HG02884 (cell line): ENCODE data around the gene SLC7A5.
"Not testable (repeated sequence)": the region's sequence is repeated elsewhere in the genome, so short reads cannot be mapped to it uniquely, and the experiment has no call there.

Experiments used
- ATAC-seq: cut with Tn5 transposase; IDR thresholded peaks from one replicate; pipeline ENCODE4 v1.9.1; 2021; ENCODE audit warnings: mild to moderate bottlenecking, moderate library complexity; ENCODE audit not compliant: unreplicated experiment

Gene SLC7A5

DNA sequence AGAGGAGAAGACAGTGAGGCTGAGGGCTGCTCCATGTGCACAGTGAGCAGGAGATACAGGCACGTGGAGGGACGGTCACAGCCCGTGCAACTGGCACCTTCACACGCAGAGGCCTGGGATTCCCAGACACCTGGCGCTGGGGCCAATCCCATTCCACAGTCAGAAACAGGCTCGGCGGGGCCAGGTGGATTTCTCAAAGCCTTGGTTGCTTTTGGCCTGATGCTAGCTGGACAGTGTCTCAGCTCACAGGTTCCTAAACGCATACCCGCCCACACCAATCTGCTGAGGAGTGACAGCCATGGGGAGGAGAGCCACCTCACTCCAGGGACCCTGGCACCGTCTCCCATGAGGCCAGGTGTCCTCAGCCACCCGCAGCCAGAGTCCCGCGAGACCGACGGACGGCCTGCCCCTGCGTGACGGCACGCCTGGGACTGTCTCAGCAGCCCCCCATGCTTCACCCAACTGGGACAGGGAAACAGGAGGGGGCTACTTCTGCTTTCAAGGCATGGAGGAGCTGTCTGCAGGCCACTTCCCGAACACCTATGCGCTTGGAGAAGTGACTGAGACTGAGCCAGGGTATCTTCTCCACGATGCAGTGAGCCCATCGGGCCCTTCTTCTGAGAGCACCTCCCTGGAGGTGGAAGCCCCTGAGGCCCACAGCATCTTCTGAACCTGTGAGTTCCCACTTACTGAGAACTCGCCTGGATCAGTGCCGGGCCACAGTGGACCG is 6.5 kb downstream of the SLC7A5 start:
- not testable (repeated sequence) for ATAC-seq

DNA sequence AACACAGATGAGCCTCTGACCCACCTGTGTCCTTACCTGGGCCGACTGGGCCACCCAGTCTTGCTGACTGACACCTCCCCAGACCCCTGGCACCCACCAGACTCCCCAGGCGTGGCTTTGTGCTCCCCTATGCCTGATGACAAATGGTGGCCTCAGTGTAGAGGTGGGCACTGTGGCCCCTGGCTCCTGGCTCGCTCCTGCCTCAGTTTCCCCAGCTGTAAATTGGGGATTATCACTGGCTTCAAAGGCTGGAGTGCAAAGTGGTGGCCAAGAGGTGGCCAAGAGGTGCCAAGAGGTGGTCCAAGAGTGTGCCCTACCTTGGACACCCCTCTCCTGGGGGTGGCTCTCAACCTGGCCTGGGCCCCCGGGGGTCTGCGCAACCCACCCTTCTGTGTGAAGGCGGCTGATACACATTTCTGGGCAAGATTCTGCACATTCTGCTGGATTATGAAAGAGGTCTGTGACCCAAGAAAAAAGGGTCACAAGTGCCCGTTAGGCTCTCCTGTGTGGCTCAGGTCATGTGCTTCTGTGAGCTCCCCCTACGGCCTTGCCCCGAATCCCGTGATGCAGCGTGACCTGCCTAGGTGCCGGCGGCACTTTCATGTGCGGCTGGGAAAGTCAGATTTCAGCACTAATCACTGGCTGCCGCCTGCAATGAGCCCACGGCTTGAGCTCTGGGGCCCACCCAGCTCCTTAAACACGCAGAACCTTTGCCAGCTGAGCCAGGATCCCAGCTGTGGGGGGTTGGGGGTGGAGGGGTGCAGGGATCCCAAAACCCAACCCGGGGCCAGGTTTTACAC is 7.8 kb downstream of the SLC7A5 start:
- not testable (repeated sequence) for ATAC-seq

DNA sequence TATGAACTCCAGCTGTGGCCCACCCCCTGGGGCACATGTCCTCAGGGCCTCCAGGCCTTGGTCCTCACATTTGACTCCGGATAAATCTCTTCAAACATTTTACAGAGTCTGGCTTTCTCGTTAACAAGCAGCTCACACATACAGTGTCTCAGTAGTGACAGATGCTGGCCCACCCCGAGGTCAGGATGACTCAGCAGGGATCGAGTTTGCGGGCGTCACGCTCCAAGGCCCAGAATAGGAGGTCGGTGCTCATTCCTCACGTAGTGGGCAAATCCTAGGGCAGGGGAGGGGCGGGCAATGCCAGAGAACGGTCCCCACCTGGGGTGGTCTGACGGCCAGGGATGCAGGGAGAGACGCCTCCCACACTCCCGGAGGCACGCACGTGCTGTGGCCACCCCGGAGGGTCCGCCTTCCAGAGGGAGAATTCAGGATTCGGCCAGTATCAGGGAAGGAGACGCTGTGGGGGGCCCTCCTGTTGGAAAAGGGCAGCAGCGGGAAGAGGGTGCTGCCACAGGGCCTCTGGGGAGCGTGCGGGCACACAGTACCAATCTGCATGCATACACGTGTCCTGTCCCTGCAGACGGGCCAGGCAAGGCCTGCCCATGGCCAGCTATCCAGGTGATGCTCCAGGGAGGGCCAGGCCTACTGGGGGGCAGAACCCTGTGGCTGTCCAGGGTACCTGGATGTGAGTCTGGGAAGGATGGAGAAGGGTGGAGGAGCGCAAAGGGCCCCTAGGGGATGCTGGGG is 8.6 kb downstream of the SLC7A5 start:
- no peak for ATAC-seq

DNA sequence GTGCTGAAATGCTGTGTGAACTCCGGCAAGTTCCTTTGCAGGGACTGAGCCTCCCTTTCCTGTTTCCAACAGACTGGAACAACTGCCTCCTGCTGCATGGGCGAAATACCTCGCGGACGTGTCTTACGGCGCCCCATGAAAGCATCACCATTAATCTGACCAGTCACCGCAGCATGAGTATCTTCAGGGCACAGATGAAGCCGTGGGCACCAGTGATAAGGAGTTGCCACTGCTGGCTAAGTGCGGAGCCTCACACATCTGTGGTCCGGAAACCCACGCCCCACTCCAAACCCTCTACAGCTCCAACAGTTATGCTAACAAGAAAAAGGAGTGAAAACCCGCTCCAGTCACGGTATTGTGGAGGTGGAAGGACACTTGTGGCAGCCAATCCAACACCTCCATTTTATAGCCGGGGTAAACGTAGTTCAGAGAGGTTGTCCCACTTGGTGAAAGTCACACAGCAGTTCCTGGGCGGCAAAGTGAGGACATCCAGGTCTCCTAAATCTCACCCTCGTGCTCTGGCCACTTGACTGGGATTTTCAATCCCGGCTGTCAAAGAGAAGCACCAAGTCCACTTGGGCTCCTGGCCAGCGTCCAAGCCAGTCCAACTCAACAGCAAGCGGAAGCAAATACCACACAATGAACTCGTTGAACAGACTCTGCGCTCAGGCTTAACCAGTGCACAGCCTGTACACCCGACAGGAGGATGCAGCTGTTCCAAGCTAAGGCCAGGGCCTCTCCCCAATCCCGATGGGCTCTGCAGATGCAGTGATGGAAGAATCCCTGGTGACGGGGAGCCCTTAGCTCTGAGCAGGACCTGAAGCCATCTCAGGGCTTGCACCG is 10.9 kb downstream of the SLC7A5 start:
- not testable (repeated sequence) for ATAC-seq

DNA sequence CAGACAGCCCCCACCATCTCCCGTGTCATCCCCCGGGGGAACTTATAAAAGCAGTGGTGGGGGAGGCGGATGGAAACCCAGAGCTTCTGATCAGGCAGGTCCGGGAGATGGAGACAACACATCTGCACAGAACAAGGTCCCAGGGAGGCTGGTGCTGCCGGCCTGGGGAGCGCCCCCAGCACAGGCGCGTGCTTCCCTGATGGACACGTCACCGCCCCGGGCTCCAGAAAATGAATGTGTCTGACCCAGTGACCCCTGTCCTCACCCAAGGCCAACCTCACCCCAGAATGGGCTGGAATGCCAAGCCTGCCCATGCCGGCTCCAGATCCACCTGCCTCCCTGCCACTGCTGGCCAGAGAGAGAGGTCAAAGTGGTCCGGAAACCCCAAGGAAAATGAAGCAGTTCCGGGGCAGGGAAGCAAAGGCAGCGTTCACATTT is 12.5 kb downstream of the SLC7A5 start:
- ATAC-seq = no peak

DNA sequence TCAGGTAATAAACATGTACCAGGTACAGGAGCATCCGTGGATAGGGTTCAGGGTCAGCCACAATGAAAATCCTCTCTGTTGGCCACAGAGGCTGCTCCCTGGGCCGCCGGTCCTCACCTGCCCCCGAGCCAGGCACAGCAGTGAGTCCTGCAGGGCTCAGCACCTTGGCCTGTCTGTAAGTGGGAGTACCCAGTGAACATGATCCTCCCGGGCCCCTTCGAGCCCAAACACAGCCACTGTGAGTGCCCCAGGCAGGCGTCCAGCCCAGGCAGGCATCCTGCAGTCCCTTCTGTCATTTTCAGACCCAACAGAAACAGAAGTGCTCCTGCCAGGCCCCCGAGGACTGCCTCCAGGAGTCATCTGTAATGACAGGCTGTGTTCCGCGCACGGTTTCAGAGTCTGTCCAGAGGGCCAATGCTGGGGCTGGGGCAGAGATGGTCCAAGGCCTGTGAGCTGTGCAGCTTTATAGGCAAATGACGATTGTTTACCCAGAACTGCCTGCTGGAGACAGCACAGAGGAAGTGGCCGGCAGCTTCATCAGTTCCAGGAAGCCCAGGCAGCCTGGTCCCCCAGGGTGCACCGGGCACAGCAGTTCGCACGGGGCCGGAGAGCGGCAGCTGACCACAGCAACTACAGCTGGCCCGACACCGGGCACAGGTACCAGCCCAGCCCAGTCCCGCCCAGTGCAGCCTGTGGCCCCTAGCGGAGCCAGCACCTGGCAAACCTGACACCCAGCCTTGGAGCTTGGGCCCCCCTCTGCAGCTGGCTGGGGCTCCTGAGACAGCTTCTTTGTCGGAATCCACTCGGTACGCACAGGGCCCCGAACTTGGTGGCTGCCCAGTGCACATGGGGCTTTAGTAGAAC is 13.2 kb downstream of the SLC7A5 start:
- ATAC-seq = no peak

DNA sequence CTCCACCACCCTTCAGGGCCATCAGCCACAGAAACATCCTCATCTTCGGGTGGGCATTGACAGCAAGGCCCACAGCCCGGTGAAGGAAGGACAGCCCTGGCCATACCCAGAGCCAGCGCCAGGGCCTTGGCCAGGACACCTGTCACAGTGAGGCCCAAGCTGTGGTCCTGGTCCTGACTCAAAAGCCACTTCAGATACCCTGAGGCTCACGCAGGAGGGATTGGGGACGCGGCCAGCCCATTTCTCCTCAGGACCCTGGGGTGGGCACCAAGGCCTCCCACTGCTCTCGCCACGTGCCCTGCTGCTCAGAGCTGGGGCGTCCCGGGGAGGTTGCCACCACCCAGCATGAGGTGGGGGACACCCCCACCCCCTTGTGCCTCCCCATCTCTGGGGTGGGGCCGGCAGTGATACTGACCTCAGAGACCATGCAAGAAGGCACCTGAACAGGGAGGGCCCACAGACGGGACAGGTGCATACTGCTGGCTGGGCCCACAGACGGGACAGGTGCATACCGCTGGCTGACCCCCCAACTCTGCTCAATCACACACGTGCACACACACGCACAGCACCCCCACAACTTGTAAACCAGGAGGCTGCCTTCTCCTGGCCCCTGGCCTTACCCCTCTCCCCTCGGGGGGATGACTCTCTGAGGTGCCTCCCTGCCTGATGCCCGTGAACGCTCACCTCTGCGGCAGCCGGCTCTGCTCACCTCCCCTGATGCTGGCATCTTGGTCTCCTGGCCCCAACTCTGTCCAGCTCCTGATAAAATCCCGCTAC is 14.2 kb downstream of the SLC7A5 start:
- no peak for ATAC-seq

DNA sequence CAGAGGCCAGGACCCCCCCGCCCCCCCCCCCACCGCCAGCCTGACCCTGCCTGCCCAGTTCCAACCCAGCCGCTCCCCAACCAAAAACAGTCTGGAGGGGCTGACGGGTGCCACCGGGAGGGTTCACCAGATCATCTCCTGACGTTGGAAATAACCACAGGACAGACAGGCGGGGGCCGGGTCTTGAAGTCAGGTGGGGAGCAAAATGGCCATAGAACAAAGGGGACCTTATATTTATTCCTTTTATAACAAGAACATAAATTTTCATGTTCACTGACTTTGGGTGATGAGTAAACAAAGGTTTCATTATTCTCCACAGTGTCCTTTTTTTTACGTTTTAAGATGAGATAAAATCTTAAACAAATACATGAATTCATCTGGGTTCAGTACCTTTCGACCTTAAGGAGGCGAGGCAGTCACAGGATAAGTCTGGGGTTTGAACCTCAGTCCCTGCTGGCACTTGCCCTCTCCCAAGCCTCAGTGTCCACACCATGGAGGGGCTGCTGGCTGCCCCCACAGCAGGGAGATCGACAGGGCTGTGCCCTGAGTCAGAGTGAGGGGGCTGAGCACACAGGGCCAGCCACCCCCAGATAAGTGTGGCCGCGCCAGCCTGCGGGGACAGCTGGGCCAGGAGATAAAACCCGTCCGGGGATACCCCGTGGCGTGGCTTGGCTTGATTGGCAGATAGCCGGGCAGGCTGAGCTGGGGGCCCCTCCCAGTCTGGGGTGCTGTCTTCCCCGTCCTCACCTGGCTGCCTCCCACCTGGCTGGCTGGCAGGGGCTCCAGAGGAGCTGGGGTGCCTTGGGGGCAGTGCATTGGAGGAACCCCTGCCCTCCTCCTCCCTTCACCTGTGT is 15.0 kb downstream of the SLC7A5 start:
- no peak for ATAC-seq

DNA sequence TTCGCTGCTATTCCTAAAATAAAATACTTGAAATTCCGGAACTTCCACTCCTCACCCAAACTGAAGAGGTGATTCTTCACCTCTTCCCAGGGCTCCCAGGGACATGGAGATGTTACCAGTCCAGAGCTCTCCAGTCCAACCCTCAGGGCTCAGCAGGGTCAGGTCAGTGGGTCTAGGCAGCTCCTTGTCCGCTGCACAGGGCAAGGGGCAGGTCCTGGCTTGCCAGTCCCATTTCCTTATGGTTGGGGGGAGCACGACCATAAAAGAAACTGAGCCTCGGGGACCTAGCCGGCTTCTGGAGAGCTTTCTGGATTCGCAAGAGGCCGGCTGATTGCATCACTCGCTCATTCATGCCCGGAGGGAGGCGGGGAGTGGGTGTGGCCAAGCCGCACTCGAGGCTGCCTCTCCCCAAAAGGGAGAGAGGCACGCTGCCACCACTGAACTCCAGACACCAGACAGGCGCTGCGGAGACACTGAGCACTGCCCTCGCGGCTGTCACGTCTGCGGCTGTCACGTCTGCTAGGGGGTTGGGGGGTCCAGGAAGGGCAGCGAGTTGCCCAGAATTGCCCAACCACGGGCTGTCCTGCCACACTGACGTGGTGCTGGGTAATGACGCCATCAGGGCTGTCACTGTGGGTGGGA is 15.8 kb downstream of the SLC7A5 start:
- ATAC-seq = peak; percentile 44

DNA sequence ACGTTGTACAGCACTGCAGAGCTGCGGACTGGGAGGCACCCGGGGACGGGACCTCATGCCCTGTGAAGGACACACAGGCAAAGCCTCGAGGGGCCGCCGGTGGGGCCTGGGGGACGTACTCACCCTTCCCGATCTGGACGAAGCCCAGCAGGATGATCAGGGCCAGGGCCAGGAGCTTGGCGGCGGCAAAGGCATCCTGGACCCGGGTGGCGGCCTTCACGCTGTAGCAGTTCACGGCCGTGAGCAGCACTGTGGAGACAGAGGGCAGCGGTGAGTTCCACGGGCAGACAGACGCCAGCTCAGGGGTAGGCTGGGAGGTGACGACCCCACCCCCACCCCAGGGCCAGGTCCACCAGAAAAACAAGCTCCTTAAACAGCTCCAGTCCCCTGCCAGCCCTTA is 17.7 kb downstream of the SLC7A5 start:
- no peak for ATAC-seq

DNA sequence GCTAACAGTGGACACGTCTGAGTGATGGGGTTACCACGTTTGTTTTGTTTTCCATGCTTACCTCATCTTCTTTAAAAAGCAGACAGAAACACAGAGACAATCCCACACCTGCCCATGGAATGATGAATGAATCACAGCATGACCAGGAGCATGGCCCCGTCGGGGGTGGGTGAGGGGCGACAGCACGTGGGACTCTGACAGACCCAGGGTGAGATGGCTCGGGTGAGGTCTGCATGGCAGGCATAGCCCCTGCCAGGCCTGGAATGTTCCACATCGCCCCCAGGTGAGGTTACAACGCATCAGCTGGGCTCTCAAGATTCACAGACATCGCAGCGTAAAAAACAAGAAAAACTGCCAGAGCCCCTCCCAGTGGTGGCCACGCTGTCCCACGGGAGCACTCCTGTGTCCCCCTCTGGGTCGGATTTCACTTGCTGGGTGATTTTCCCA is 18.1 kb downstream of the SLC7A5 start:
- ATAC-seq = no peak

DNA sequence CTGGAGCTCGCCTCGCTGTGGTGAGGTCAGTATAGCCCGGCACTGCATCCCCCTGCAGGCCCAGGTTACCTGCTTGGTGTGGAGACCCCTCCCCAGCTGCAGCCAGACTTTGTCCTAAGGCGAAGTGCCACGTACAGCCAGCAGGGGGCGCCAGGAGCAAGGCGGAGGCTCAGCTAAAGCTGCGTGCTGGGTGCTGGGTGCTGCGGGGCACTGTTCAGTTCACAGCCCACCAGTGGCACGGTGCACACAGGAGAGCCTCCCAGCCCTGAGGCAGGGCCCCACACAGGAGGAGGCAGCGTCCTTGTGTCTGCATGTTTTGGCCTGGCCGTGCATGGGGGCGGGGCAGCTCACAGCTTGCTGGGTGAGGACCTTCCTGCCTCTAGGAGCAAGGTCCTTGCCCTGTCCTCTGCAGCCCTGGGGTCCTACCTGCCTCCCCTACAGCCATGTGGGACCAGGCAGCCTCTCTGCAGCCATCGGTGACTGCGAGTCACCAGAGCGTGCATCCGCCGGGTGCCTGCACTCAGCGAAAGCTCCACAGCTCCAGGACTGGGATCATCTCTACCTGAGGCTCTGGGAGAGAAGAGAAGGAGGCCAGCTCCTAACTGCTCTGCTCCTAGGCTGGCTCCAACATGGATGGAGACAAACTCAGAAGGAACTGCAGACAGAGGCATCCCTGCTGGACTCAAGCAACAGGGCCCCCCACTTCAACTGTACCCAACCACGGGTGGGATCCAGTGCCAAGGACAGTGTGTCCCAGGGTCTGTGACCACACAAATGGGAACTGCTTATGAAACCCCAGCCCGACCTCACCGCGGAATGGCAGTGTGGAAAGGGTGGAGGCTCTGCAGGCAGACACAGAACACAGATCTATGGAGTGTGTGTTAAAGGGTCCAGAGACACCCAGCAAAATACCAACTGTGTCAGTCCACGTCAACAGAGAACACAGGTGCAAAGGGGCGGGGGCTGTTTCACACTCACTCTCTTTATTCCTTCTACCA is 19.0 kb downstream of the SLC7A5 start:
- no peak for ATAC-seq

DNA sequence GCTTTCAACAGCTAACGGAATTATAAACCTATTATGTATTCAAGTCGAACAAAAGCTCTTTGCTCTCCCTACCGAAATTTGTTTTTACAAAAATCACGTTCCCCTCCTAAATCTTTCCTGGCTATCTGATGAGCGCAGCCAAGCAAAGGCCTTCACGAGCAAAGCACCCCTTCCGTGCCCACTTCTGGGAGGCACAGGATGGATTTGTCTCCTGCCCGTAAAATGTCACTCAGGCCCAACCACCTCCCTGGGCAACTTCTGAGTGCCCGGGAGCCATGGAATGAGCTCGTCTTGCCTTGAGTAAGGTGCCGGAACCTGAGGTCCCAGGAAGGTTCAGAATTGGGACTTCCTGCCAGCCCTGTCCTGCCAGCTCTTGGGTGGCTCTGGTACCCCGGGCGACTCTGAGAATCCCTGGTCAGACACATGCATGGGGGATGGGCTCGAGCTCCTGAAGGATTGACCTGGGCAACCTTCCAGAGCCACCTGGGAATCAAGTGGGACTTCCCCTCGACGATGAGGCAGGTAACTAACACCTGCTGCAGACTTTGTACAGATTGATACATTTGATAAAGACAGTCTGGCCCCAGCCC is 19.8 kb downstream of the SLC7A5 start:
- no peak for ATAC-seq

DNA sequence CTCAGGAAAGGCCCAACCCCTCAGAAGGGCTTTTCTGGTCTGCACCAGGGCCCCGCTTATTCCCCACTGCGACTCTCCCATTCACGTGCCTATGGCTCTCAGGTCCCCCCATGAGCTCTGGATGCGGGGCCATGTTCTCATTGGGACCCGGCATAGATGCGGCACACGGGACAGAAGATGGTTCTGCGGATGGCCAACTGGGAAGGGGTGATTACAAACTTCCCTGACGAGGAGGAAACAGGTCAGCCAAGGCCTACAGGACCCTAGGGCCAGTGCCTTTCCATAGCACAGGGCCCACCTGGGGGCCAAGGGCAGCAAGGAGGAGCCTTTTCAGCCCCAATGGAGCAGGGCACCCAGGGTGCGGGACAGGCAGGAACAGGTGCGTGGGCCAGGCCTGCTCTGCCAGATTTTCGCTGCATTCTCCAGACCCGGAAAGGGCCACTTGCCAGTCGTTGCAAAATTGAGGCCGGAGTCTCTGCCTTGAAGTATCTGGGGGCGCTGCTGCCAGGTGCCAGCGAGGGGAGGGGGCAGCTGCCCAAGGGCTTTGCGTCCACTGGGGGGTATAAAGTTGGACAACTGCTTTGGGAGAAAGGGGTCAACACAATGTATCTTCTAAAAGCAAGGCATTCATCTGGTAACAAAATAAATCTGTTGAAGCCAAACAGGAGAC is 20.5 kb downstream of the SLC7A5 start:
- no peak for ATAC-seq
